ENCODE data around the gene PDIK1L. TPM values are rescaled to one million over a fixed set of nuclear protein-coding genes. Genes with fewer than 3 reads are reported as not detected.

Gene PDIK1L
- total and polyA plus RNA-seq, 2 donors (not counting 1 experiment from before 2014, with no cell fraction given) = 1.3 to 17.3 TPM

DNA sequence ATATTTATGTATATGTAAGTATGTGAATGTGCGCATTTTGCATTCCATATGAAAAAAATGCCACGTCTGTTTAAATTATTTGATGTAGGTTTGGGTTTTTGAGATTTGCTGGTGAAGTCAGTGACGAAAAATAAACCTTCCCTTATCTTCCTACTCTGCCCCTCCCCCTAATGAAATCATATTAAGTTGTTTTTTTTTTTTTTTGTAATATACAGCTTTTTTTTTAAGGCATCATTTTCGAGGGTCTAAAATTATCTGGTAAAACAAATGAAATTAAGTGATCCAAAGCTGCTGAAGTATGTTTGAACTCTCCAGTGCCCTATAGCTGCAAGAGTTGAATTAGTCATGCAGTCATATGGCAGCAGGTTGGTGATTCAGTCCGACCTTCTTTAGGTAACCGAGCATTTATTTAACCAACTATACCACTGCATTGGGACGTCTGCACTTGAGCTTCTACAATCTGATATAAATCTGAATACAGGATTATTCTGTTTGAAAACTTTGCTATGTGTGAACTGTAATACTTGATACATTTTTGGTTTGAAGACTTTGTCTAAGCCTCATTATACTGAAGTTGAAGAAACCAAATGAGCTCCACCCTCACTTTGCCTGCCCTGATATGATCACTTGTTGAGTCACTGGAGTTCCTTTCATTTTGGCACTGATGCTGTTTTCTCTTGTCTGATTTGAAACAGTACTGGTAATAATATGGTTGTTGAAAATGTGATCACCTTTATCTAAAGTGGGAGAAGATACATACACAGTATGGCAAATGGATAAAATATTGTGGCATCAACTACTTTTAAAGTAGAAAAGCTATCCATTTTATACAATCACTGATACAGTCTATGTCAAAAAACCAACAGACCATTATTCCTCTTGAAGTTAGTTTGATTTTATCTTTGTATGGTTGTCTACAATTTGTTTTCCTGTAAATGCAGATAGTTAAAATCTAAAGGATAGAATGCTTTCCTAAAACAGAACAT, 11.7 kb downstream of the PDIK1L start:
- H3K79me2 ChIP-seq (ENCODE audit: control insufficient read depth, insufficient read depth, low read length) = peaks cover 6% of the 10 kb centered on the region
- H3K9me3 ChIP-seq (ENCODE audit: control extremely low read depth in 1 of 3, control insufficient read depth in 2 of 3, insufficient read depth in 1 of 3, low read length in 2 of 3) = no peaks in the 10 kb centered on the region
- H3K27ac ChIP-seq (ENCODE audit: low read length in 2 of 2) = no peak overlapping the region
- Mint-ChIP-seq H3K27me3 (peaks cover 4% of the 10 kb centered on the region), H3K9me3 (ENCODE audit: insufficient read depth) (no peaks in the 10 kb centered on the region), H3K4me3 (no peak overlapping the region), H3K4me1 (peaks cover 30% of the 10 kb centered on the region), H3K27ac (no peak overlapping the region)
- peaks cover 0 to 20% of the 10 kb centered on the region in 2 experiments for H3K36me3 ChIP-seq (replicated peaks in 1 of 2; ENCODE audit: control extremely low read depth in 1 of 2, control insufficient read depth in 1 of 2, extremely low read depth in 1 of 2, insufficient read depth in 2 of 2, low read length in 1 of 2)
- DNase-seq (no peak), ATAC-seq (ENCODE audit: low read depth) (no peak)
- H4K20me1 ChIP-seq (ENCODE audit: control insufficient read depth, insufficient read depth, low read length, poor library complexity, severe bottlenecking) = no peaks in the 10 kb centered on the region
- peaks cover 25 to 28% of the 10 kb centered on the region in 2 donors for H3K4me1 ChIP-seq (ENCODE audit: control insufficient read depth in 2 of 2, insufficient read depth in 2 of 2, low read length in 2 of 2)
- no peak for TF ChIP-seq EZH2 (IDR thresholded peaks at IDR 0.05; ENCODE audit: borderline replicate concordance, insufficient read depth, low read depth, low read length, poor library complexity, severe bottlenecking)
- TF ChIP-seq, protein P1, sequence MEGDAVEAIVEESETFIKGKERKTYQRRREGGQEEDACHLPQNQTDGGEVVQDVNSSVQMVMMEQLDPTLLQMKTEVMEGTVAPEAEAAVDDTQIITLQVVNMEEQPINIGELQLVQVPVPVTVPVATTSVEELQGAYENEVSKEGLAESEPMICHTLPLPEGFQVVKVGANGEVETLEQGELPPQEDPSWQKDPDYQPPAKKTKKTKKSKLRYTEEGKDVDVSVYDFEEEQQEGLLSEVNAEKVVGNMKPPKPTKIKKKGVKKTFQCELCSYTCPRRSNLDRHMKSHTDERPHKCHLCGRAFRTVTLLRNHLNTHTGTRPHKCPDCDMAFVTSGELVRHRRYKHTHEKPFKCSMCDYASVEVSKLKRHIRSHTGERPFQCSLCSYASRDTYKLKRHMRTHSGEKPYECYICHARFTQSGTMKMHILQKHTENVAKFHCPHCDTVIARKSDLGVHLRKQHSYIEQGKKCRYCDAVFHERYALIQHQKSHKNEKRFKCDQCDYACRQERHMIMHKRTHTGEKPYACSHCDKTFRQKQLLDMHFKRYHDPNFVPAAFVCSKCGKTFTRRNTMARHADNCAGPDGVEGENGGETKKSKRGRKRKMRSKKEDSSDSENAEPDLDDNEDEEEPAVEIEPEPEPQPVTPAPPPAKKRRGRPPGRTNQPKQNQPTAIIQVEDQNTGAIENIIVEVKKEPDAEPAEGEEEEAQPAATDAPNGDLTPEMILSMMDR (IDR thresholded peaks at IDR 0.05) = no peak
- peaks cover 0 to 3% (median 1%) of the 10 kb centered on the region in 4 experiments for H3K27me3 ChIP-seq (replicated peaks in 1 of 4; ENCODE audit: control extremely low read depth in 1 of 4, control insufficient read depth in 3 of 4, insufficient read depth in 4 of 4, low read length in 3 of 4)
- no peak overlapping the region for H3K4me2 ChIP-seq (replicated peaks; ENCODE audit: low read depth, low read length, poor library complexity, severe bottlenecking)
- intact Hi-C loops (cut with micrococcal nuclease) = no loop called here
- H3K4me3 ChIP-seq (ENCODE audit: control extremely low read depth in 1 of 5, extremely low read depth in 1 of 5, insufficient read depth in 1 of 5, low read depth in 2 of 5, low read length in 4 of 5) = no peak overlapping the region
- no peak overlapping the region for H3K9ac ChIP-seq (ENCODE audit: low read length)
- ChIA-PET POLR2A (interaction anchor here (0.6 to 0.7 kb wide), 2 partner anchors 9 to 1808 kb away, joined by 3 to 6 read pairs; no protein-coding TSS in a partner anchor), CTCF (interaction anchor here (0.5 to 3.8 kb wide), 3 partner anchors 10 to 21 kb away, joined by 3 to 21 read pairs (median 6); no protein-coding TSS in a partner anchor)
- H2AFZ ChIP-seq (ENCODE audit: insufficient read depth, low read depth, low read length, poor library complexity, severe bottlenecking) = no peak overlapping the region
- WGBS (ENCODE audit: insufficient coverage) = no CpG with 5 or more reads among the region's 7 CpGs

Measured in B cell (primary cell).